Upper lobe of right lung (tissue), 1 donor: Measurements from ENCODE around the gene KIAA1217. TPM values are rescaled to one million over a fixed set of nuclear protein-coding genes. Genes with fewer than 3 reads are reported as not detected.
A peak's percentile ranks its signal among the peaks of the same experiment; 100 is the strongest.
"Not testable (repeated sequence)": the region's sequence is repeated elsewhere in the genome, so short reads cannot be mapped to it uniquely, and the experiment has no call there.

Source experiments
- ATAC-seq: fragments of 200-7000 bp; cut with Tn5 transposase; one replicate; pipeline ENCODE4 v1.9.1; 2020; ENCODE audit warnings: mild to moderate bottlenecking, moderate library complexity
- DNase-seq: peaks from one replicate; pipeline ENCODE4 v3.0.0-alpha.2; 2020
- H3K27ac ChIP-seq: fragments of 200-600 bp; one replicate; pipeline ENCODE4 v1.8.0; 2022
- H3K27me3 ChIP-seq: fragments of 200-600 bp; one replicate; pipeline ENCODE4 v1.8.0; 2022; ENCODE audit warnings: mild to moderate bottlenecking
- H3K36me3 ChIP-seq: fragments of 200-600 bp; one replicate; pipeline ENCODE4 v1.8.0; 2022
- H3K4me1 ChIP-seq: fragments of 200-600 bp; one replicate; pipeline ENCODE4 v1.8.0; 2022
- H3K4me3 ChIP-seq: fragments of 200-600 bp; one replicate; pipeline ENCODE4 v1.8.0; 2022; ENCODE audit warnings: mild to moderate bottlenecking
- H3K9me3 ChIP-seq: fragments of 200-600 bp; one replicate; pipeline ENCODE4 v1.8.0; 2022
- CTCF ChIP-seq: fragments of 200-600 bp; IDR thresholded peaks from one replicate; pipeline ENCODE4 v1.8.0; 2022; ENCODE audit warnings: antibody characterized with exemption
- intact Hi-C: fragments of 100-400 bp; cut with DNase I; formaldehyde crosslinking; loops from one replicate; pipeline ENCODE4 v1.11.0; 2022
- total RNA-seq: library from RNA; stranded (reverse); fragmentation: NEBNext Ultra II Directional; extraction: Animal tissue kit (Norgen Biotek cat#: 25700); gene quantifications from one replicate; pipeline ENCODE4 v1.2.1, GENCODE V29; 2021
- donor health status: DM: no; HTN: yes; CAD: no; lungs with severe emphysema.

KIAA1217 gene
- total RNA-seq, 1 donor from 2014 or later, result 23.5 TPM

GRCh38 chr10:24477915-24478314 lies 269.0 kb downstream of the KIAA1217 start:
- H3K27ac ChIP-seq, result no peak overlapping the region
- ATAC-seq, result peak; percentile 39
- no peaks in the 10 kb centered on the region for H3K27me3 ChIP-seq
- H3K4me1 ChIP-seq, result no peaks in the 10 kb centered on the region
- intact Hi-C loops, result no loop called here
- no peaks in the 10 kb centered on the region for H3K9me3 ChIP-seq
- TF ChIP-seq CTCF, result no peak
- no peaks in the 10 kb centered on the region for H3K36me3 ChIP-seq
- H3K4me3 ChIP-seq, result no peak overlapping the region
- no peak for DNase-seq

- no peak overlapping the region for H3K27ac ChIP-seq
- TF ChIP-seq CTCF, result no peak
Observed at GRCh38 chr10:24479806-24480205, 270.9 kb downstream of the KIAA1217 start.

GRCh38 chr10:24480447-24480846 lies 271.5 kb downstream of the KIAA1217 start:
- no peak for TF ChIP-seq CTCF
- ATAC-seq, result peak; percentile 65

More at GRCh38 chr10:24479806-24480205, 270.9 kb downstream of the KIAA1217 start:
- intact Hi-C loops, result no loop called here
- ATAC-seq, result no peak
- Histone ChIP-seq H3K4me3 (no peak overlapping the region), H3K9me3 (no peaks in the 10 kb centered on the region), H3K36me3 (no peaks in the 10 kb centered on the region), H3K4me1 (no peaks in the 10 kb centered on the region), H3K27me3 (no peaks in the 10 kb centered on the region)
- DNase-seq, result no peak

GRCh38 chr10:24481241-24481640 lies 272.3 kb downstream of the KIAA1217 start:
- no peak overlapping the region for H3K4me3 ChIP-seq
- intact Hi-C loops, result no loop called here
- no peaks in the 10 kb centered on the region for H3K27me3 ChIP-seq
- H3K36me3 ChIP-seq, result no peaks in the 10 kb centered on the region
- no peaks in the 10 kb centered on the region for H3K4me1 ChIP-seq
- no peak for ATAC-seq
- no peaks in the 10 kb centered on the region for H3K9me3 ChIP-seq
- no peak for TF ChIP-seq CTCF
- no peak overlapping the region for H3K27ac ChIP-seq
- DNase-seq, result no peak

More at GRCh38 chr10:24480447-24480846, 271.5 kb downstream of the KIAA1217 start:
- Histone ChIP-seq H3K27ac (no peak overlapping the region), H3K27me3 (no peaks in the 10 kb centered on the region), H3K4me1 (no peaks in the 10 kb centered on the region), H3K4me3 (no peak overlapping the region), H3K36me3 (no peaks in the 10 kb centered on the region), H3K9me3 (no peaks in the 10 kb centered on the region)
- intact Hi-C loops, result no loop called here
- DNase-seq, result no peak

- intact Hi-C loops, H3K9me3 ChIP-seq, ATAC-seq, H3K4me1 ChIP-seq, H3K27me3 ChIP-seq, H3K4me3 ChIP-seq, H3K27ac ChIP-seq, DNase-seq, H3K36me3 ChIP-seq: not testable (repeated sequence)
Observed at GRCh38 chr10:24482713-24483112, 273.8 kb downstream of the KIAA1217 start.

GRCh38 chr10:24483701-24484100 lies 274.8 kb downstream of the KIAA1217 start:
- Histone ChIP-seq H3K4me3 (no peak overlapping the region), H3K9me3 (no peaks in the 10 kb centered on the region), H3K36me3 (no peaks in the 10 kb centered on the region), H3K27me3 (no peaks in the 10 kb centered on the region), H3K27ac (no peak overlapping the region), H3K4me1 (no peaks in the 10 kb centered on the region)
- intact Hi-C loops, result no loop called here
- ATAC-seq (peak; percentile 96), DNase-seq (peak; percentile 77)
- no peak for TF ChIP-seq CTCF
